Naive B cell (primary cell): ENCODE data around the gene WDR88. TPM values are rescaled to one million over a fixed set of nuclear protein-coding genes. Genes with fewer than 3 reads are reported as not detected.
"Not testable (repeated sequence)": the region's sequence is repeated elsewhere in the genome, so short reads cannot be mapped to it uniquely, and the experiment has no call there.

Experiments
- ATAC-seq, 2 donors: fragments of 150-1000 bp; cut with Tn5 transposase; 2 replicates each; pipeline ENCODE4 v1.10.0; 2021; ENCODE audit warnings: low read depth in 2 of 2, mild to moderate bottlenecking in 2 of 2, moderate library complexity in 2 of 2
- DNase-seq: peaks from one replicate; pipeline ENCODE4 v3.0.0; 2022
- H3K27ac Mint-ChIP-seq, 6 donors: one replicate each; pipeline ENCODE4 v1.8.0; 2020 to 2022; ENCODE audit warnings: mild to moderate bottlenecking in 6 of 6, mixed read lengths in 6 of 6, moderate library complexity in 5 of 6, inconsistent platforms in 2 of 6
- H3K27me3 Mint-ChIP-seq, 3 donors: one replicate each; pipeline ENCODE4 v1.8.0; 2021 to 2022; ENCODE audit warnings: mixed read lengths in 3 of 3, mild to moderate bottlenecking in 1 of 3
- H3K36me3 Mint-ChIP-seq, 2 donors: one replicate each; pipeline ENCODE4 v1.8.0; 2020 to 2022; ENCODE audit warnings: mixed read lengths in 2 of 2, inconsistent platforms in 1 of 2, mild to moderate bottlenecking in 1 of 2
- H3K4me1 Mint-ChIP-seq, 3 donors: one replicate each; pipeline ENCODE4 v1.8.0; 2020 to 2022; ENCODE audit warnings: mixed read lengths in 3 of 3, inconsistent platforms in 1 of 3, mild to moderate bottlenecking in 1 of 3, moderate library complexity in 1 of 3
- H3K4me3 Mint-ChIP-seq, 8 donors: one replicate each; pipeline ENCODE4 v1.8.0; 2020 to 2022; ENCODE audit warnings: mild to moderate bottlenecking in 8 of 8, mixed read lengths in 8 of 8, moderate library complexity in 8 of 8, inconsistent platforms in 2 of 8
- H3K9me3 Mint-ChIP-seq, 7 donors: one replicate each; pipeline ENCODE4 v1.8.0; 2020 to 2022; ENCODE audit warnings: mixed read lengths in 7 of 7, mild to moderate bottlenecking in 5 of 7, inconsistent platforms in 2 of 7, moderate library complexity in 1 of 7
- polyA plus RNA-seq, 6 donors: library from polyadenylated mRNA; unstranded; fragments of 300-500 nt; fragmentation: Illumina TruSeq; gene quantifications; one replicate each; pipeline ENCODE4 v1.2.3, GENCODE V29; 2021; ENCODE audit warnings: low read depth in 6 of 6

Gene WDR88
- polyA plus RNA-seq, 6 donors from 2014 or later, result 0.43 to 0.65 TPM; not detected in 4

DNA sequence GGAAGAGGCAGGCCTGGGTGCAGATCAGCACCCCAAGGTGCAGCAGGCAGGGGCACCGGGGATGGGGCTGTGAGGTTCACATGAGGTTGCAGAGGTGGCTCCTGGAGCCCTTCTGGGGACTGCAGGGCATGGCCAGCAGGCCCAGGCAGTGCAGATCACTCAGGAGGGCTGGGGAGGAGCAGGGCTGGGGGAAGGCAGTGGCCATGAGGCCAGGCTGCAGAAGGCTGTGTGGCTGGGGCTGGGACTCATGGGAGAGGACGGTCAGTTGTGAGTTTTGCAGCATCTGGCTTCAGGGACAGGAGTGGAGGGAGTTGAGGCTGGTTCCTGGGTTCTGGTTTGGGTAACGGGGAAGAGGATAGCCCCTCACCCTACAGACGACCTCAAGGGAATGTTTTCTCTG, 7.3 kb downstream of the WDR88 start:
- H3K27ac Mint-ChIP-seq, result no peak overlapping the region
- H3K9me3 Mint-ChIP-seq, result peaks cover 0 to 3% (median 0%) of the 10 kb centered on the region in 7 donors
- H3K4me1 Mint-ChIP-seq, result peaks cover 8 to 11% (median 8%) of the 10 kb centered on the region in 3 donors
- no peak overlapping the region for H3K4me3 Mint-ChIP-seq
- no peak for DNase-seq
- ATAC-seq, result no peak
- H3K36me3 Mint-ChIP-seq, result no peaks in the 10 kb centered on the region
- H3K27me3 Mint-ChIP-seq, result peaks cover 3 to 36% (median 33%) of the 10 kb centered on the region in 3 donors

DNA sequence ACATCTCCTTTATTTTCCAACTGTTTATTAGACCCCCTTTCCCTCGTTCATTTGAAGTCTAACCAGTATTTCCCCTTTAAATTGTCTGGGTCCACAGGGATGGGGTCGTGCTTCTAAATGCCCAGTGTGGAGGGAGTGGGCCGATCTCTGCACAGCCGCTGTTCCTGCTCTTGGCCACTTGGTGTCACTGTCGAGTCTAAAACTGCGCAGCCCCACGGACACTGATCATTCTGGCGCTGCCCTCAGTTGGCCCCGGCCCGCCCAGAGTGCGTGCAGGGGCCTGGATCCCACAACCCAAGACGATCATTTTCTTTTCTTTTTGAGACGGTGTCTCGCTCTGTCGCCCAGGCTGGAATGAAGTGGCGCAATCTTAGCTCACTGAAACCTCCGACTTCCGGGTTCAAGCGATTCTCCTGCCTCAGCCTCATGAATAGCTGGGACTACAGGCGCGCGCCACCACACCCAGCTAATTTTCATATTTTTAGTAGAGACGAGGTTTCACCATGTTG, 12.0 kb downstream of the WDR88 start:
- Mint-ChIP-seq H3K4me3 (peak overlapping the region in 2 of 8 donors; percentile 10 to 12), H3K4me1 (peaks cover 4 to 6% (median 6%) of the 10 kb centered on the region in 3 donors), H3K27ac (no peak overlapping the region), H3K36me3 (no peaks in the 10 kb centered on the region), H3K27me3 (peaks cover 0 to 21% (median 17%) of the 10 kb centered on the region in 3 donors), H3K9me3 (no peaks in the 10 kb centered on the region)
- ATAC-seq, result peak; percentile 81 to 89
- DNase-seq, result peak; percentile 49

DNA sequence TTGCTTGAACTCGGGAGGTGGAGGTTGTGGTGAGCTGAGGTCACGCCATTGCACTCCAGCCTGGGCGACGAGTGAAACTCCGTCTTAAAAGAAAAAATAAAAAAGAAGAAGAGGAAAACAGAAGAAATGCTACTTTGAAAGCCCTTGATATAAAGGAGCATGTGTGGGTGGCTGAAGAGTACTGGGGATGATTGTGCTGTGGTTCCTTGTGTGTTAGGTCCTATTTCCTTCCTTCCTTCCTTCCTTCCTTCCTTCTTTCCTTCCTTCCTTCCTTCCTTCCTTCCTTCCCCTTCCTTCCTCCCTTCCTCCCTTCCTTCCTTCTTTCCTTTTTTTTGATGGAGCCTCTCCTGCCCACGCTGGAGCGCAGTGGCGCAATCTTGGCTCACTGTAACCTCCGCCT, 14.3 kb downstream of the WDR88 start:
- Mint-ChIP-seq H3K4me1 (peaks cover 4 to 6% (median 6%) of the 10 kb centered on the region in 3 donors), H3K27me3 (peaks cover 0 to 13% (median 13%) of the 10 kb centered on the region in 3 donors), H3K27ac (no peak overlapping the region), H3K36me3 (no peaks in the 10 kb centered on the region), H3K9me3 (no peaks in the 10 kb centered on the region), H3K4me3 (peak overlapping the region in 1 of 8 donors; percentile 6)
- ATAC-seq (no peak), DNase-seq (no peak)

DNA sequence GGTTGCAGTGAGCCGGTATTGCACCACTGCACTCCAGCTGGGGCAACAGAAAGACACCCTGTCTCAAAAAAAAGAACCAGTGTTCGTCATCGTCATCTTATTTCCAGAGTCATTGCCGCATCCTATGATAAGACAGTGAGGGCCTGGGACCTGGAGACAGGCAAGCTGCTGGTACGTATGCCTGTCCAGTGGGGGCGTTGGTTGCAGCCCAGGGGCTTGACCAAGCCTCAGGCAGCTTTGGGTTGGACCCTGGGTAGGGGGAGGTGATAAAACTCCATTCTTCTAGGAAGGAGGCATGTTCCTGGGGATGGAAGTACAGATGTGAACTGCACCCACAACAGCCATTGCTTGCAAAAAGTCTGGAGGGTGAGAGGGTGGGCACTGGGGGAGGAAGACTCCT, 15.6 kb downstream of the WDR88 start:
- peak overlapping the region in 1 of 8 donors; percentile 57 for H3K4me3 Mint-ChIP-seq
- no peak for ATAC-seq
- H3K27me3 Mint-ChIP-seq, result peaks cover 0 to under 1% (median 0%) of the 10 kb centered on the region in 3 donors
- H3K4me1 Mint-ChIP-seq, result peaks cover 4 to 6% (median 6%) of the 10 kb centered on the region in 3 donors
- H3K9me3 Mint-ChIP-seq, result no peaks in the 10 kb centered on the region
- no peak overlapping the region for H3K27ac Mint-ChIP-seq
- H3K36me3 Mint-ChIP-seq, result no peaks in the 10 kb centered on the region
- DNase-seq, result no peak

DNA sequence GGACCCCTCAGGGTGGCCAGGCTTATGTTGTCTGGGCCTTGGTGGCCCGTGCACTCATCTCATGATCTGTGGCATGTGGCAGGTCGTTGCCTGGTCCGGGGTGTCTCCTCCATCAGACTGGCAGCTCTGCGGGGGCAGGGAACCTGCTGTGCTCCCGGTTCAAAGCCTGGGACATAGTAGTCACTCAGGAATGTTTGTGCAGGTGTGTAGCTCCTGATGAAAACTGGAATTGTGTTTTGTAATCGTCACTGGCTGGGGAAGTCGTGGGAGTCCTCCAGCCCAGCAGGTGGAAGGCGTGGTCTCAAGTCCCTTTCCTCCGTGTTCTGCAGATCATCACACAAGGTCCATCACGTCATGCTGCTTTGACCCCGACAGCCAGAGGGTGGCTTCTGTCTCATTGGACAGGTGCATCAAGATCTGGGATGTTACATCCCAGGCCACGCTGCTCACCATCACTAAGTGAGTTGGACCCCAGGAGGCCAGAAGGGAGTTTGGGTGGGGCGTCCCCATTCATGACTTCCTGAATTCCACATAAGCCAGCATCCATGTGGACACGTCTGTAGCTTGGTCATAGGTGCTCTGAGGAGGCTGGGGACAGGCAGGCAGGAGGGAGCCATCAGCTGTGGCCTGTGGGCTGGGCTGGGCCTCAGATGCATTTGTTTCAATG, 19.1 kb downstream of the WDR88 start:
- no peaks in the 10 kb centered on the region for H3K9me3 Mint-ChIP-seq
- H3K4me3 Mint-ChIP-seq, result no peak overlapping the region
- H3K27ac Mint-ChIP-seq, result peak overlapping the region in 1 of 6 donors; percentile 52
- H3K36me3 Mint-ChIP-seq, result no peaks in the 10 kb centered on the region
- no peak for ATAC-seq
- no peak for DNase-seq
- no peaks in the 10 kb centered on the region for H3K4me1 Mint-ChIP-seq
- peaks cover 0 to 6% (median 4%) of the 10 kb centered on the region in 3 donors for H3K27me3 Mint-ChIP-seq

DNA sequence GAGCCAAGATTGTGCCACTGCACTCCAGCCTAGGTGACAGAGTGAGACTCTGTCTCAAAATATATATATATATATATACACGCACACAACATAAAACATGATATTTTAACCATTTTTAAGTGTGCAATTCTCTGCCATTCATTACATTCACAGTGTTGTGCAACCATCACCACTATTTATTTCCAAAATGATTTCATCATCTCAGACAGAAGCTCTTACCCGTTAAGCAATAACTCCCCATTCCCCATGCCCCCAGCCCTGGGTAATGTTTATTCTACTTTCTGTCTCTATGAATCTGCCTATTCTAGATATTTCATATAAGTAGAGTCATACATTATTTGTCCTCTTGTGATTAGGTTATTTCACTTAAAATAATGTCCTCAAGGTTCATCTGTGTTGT, 20.3 kb downstream of the WDR88 start:
- ATAC-seq (no peak), DNase-seq (no peak)
- Mint-ChIP-seq H3K27ac (no peak overlapping the region), H3K4me1 (no peaks in the 10 kb centered on the region), H3K36me3 (no peaks in the 10 kb centered on the region), H3K27me3 (peaks cover 0 to 6% (median 4%) of the 10 kb centered on the region in 3 donors), H3K9me3 (no peaks in the 10 kb centered on the region), H3K4me3 (no peak overlapping the region)

DNA sequence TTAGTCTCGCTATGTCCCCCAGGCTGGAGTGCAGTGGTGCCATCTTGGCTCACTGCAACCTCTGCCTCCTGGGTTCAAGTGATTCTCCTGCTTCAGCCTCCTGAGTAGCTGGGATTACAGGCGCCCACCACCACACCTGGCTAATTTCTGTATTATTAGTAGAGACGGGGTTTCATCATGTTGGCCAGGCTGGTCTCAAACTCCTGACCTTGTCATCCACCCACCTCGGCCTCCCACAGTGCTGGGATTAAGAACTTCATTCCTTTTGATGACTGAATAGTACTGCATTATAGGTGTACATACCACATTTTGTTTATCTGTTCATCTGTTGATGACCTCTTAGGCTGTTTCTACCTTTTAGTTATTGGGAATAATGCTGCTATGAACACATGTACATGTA, 20.7 kb downstream of the WDR88 start:
- not testable (repeated sequence) for H3K9me3 Mint-ChIP-seq, ATAC-seq, H3K4me3 Mint-ChIP-seq, H3K36me3 Mint-ChIP-seq, H3K4me1 Mint-ChIP-seq, H3K27me3 Mint-ChIP-seq, DNase-seq
- peak overlapping the region in 1 of 6 donors; percentile 22 for H3K27ac Mint-ChIP-seq

DNA sequence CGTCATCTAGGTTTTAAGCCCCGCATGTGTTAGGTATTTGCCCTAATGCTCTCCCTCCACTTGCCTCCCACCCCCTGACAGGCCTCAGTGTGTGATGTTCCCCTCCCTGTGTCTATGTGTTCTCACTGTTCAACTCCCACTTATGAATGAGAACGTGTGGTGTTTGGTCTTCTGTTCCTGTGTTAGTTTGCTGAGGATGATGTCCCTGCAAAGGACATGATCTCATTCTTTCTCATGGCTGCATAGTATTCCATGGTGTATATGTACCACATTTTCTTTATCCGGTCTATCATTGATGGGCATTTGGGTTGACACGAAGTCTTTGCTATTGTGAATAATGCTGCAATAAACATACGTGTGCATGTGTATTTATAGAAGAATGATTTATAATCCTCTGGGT, 22.4 kb downstream of the WDR88 start:
- DNase-seq, H3K4me3 Mint-ChIP-seq, H3K36me3 Mint-ChIP-seq, H3K4me1 Mint-ChIP-seq, ATAC-seq, H3K27me3 Mint-ChIP-seq, H3K9me3 Mint-ChIP-seq, H3K27ac Mint-ChIP-seq: not testable (repeated sequence)

DNA sequence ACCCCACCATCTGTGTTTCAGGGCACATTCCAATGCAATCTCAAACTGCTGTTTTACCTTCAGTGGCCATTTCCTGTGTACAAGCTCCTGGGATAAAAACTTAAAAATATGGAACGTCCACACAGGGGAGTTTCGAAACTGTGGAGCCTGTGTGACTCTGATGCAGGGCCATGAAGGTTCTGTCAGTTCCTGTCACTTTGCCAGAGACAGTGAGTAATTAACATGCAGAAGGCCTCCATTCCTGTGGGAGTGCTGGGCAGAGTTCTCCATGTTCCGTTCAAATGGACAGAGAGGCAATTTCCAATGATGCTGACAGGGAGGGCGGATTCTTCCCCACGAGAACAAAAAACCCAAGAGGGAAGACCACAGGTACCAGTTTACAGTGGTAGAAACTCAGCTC, 24.4 kb downstream of the WDR88 start:
- no peak for ATAC-seq
- Mint-ChIP-seq H3K9me3 (no peaks in the 10 kb centered on the region), H3K36me3 (no peaks in the 10 kb centered on the region), H3K4me1 (peaks cover 4 to 14% (median 11%) of the 10 kb centered on the region in 3 donors), H3K4me3 (no peak overlapping the region), H3K27me3 (peaks cover 0 to 6% (median 4%) of the 10 kb centered on the region in 3 donors), H3K27ac (peak overlapping the region in 2 of 6 donors; percentile 16 to 86)
- no peak for DNase-seq

DNA sequence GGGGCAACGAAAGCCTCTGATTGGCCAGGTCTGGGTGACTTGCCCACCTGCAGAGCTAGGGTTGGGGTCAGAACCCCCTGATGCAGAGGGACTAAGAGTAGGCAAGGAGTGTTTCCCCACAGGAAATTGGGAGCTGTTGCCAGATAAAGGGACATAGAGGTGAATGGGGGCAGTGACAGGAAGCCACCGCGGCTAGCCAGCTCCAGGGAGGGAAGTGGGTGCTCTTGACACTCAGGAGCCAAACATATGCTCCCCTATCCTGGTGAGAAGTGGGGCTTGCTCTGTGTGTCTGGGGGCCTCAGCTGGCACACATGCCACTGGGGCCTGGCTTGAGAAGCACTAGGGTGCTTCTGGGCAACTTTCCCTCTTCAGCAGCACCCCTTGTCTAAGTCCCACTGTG, 26.0 kb downstream of the WDR88 start:
- Mint-ChIP-seq H3K4me1 (peaks cover 4 to 16% (median 11%) of the 10 kb centered on the region in 3 donors), H3K27ac (no peak overlapping the region), H3K27me3 (peaks cover 0 to 6% (median 4%) of the 10 kb centered on the region in 3 donors), H3K36me3 (no peaks in the 10 kb centered on the region), H3K4me3 (peak overlapping the region in 1 of 8 donors; percentile 55), H3K9me3 (no peaks in the 10 kb centered on the region)
- ATAC-seq, result no peak
- no peak for DNase-seq

DNA sequence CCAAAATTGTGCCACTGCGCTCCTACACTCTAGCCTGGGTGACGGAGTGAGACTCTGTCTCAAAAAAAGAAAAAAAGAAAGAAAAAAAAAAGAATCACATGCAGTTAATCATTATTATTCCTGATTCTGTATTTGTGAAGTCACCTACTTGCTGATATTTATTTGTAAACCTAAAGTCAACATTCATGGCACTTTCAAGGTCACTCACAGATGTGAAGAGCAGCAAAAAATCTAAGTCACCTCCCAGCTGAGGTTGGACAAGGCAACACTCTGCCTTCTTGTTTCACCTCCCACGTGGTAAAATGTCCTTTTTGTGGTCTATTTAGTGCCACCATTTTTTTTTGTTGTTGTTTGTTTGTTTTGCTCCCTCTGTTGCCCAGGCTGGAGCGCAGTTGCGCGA, 26.5 kb downstream of the WDR88 start:
- Mint-ChIP-seq H3K4me3 (peak overlapping the region in 1 of 8 donors; percentile 55), H3K36me3 (no peaks in the 10 kb centered on the region), H3K9me3 (no peaks in the 10 kb centered on the region), H3K27ac (no peak overlapping the region), H3K4me1 (peaks cover 4 to 16% (median 11%) of the 10 kb centered on the region in 3 donors), H3K27me3 (peaks cover 0 to 6% (median 4%) of the 10 kb centered on the region in 3 donors)
- no peak for DNase-seq
- ATAC-seq, result no peak

DNA sequence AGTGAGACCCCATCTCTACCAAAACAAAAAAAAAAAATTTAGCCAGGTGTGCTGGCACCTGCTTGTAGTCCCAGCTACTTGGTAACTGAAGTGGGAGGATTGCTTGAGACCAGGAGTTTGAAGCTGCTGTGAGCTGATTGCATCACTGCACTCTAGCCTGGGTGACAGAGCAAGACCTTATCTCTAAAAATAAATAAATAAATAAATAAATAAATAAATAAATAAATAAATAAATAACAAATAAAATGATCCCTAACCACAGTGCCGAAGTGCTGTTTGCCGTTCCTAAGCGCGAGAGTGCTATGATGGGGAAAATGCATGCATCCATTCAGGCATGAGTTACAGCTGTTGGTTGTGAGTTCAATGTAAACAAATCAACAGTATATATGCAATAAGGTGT, 27.2 kb downstream of the WDR88 start:
- H3K27me3 Mint-ChIP-seq, result peaks cover 0 to 4% (median 4%) of the 10 kb centered on the region in 3 donors
- no peaks in the 10 kb centered on the region for H3K9me3 Mint-ChIP-seq
- H3K4me3 Mint-ChIP-seq, result no peak overlapping the region
- no peak overlapping the region for H3K27ac Mint-ChIP-seq
- H3K4me1 Mint-ChIP-seq, result peaks cover 4 to 16% (median 11%) of the 10 kb centered on the region in 3 donors
- H3K36me3 Mint-ChIP-seq, result peaks cover 0 to 4% of the 10 kb centered on the region in 2 donors
- DNase-seq (no peak), ATAC-seq (no peak)

DNA sequence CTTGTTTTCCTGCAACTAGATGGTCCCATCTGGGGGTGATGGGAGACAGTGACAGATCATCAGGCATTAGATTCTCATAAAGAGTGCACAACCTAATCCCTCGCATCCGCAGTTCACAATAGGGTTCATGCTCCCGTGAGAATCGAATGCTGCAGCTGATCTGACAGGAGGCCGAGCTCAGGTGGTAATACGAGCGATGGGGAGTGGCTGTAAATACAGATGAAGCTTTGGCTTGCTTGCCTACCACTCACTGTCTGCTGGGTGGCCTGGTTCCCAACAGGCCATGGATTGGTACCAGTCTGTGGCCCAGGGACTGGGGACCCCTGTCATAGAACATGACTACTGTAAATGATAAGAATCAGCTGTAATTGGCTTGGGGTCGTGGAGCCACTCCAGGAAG, 28.0 kb downstream of the WDR88 start:
- peak overlapping the region in 1 of 6 donors; percentile 44 for H3K27ac Mint-ChIP-seq
- peaks cover 5 to 16% (median 11%) of the 10 kb centered on the region in 3 donors for H3K4me1 Mint-ChIP-seq
- peaks cover 0 to 5% of the 10 kb centered on the region in 2 donors for H3K36me3 Mint-ChIP-seq
- no peaks in the 10 kb centered on the region for H3K9me3 Mint-ChIP-seq
- no peaks in the 10 kb centered on the region for H3K27me3 Mint-ChIP-seq
- ATAC-seq (no peak), DNase-seq (no peak)
- no peak overlapping the region for H3K4me3 Mint-ChIP-seq

DNA sequence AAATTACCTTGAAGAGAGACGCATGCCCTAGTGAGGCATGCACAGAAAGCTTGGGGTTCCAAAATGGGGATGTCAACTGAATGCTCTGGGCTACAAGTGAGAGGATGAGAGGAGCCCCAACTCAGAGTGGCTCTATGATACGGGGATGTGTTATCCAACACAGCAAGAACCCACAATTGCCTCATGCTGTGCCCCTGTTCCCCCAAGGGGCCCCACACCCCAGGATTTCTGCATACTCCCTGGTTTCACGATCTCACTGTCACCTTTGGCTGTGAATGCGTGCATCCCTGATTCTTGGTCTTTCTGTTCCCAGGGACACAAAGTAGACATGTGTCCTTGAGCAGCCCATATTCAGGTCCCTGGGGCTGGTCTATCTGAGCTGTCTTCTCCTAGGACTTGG, 29.3 kb downstream of the WDR88 start:
- Mint-ChIP-seq H3K27me3 (no peaks in the 10 kb centered on the region), H3K36me3 (peaks cover 0 to 5% of the 10 kb centered on the region in 2 donors), H3K4me1 (peaks cover 8 to 16% (median 11%) of the 10 kb centered on the region in 3 donors), H3K4me3 (no peak overlapping the region), H3K9me3 (no peaks in the 10 kb centered on the region), H3K27ac (peak overlapping the region in 1 of 6 donors; percentile 91)
- ATAC-seq (no peak), DNase-seq (no peak)
